HG03103 (cell line): ENCODE results near the gene CCDC188.

Source experiments
- ATAC-seq: cut with Tn5 transposase; IDR thresholded peaks from one replicate; pipeline ENCODE4 v1.9.1; 2021; ENCODE audit warnings: low read depth; ENCODE audit not compliant: unreplicated experiment

CCDC188 gene

GRCh38 chr22:20137113-20137512 lies 13.7 kb downstream of the CCDC188 start:
- no peak for ATAC-seq

DNA sequence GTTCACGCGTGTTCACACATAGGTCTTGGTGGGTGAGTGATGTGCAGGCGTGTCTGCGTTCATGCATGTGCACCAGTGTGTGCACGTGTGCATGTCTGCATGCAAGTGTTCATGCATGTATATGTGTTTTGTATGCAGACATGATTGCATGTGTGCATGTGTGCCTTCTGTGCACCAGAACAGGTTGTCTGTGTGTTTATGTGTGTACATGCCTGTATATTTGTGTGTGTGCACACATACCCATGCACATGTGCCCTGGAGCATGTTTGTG lies 14.3 kb downstream of the CCDC188 start:
- ATAC-seq, result no peak

DNA sequence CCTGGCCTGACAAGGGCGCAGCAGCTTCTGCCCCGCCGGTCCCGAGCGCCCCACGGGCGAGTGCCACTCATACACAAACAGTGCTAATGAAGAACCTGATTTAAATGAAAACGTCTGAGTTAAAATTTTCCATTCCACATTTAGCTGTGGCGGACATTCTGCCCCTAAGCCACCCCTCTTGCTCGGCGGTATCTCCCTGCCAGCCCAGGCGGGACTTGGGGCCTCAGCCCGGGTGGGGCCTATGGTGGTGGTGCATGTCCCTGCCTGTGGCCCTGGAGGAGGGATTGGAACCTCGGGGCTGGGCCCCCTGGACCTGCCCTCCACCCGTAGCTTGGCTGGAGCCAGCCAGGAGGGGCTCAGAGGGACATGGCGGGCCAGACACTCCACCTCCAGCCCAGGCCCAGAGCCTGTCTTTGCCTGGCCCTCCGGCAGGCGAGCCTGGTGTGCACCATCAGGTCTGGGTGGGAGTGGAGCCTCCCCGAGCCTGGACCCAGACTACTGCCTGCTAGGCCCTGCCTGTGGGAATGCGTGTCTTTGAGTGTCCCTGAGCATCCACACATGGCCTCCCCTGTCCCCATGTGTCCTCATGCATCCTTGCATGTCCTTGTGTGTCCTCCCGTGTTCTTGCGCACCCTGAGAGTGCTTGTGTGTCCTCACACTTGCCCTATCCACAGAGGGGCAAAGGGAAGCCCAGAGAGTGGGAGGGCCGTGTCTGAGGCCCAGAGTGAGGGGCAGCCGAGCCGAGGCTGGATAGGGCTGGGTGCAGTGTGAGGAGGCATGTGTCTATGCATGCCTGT lies 14.9 kb downstream of the CCDC188 start:
- no peak for ATAC-seq

GRCh38 chr22:20135265-20135664 lies 15.6 kb downstream of the CCDC188 start:
- no peak for ATAC-seq

DNA sequence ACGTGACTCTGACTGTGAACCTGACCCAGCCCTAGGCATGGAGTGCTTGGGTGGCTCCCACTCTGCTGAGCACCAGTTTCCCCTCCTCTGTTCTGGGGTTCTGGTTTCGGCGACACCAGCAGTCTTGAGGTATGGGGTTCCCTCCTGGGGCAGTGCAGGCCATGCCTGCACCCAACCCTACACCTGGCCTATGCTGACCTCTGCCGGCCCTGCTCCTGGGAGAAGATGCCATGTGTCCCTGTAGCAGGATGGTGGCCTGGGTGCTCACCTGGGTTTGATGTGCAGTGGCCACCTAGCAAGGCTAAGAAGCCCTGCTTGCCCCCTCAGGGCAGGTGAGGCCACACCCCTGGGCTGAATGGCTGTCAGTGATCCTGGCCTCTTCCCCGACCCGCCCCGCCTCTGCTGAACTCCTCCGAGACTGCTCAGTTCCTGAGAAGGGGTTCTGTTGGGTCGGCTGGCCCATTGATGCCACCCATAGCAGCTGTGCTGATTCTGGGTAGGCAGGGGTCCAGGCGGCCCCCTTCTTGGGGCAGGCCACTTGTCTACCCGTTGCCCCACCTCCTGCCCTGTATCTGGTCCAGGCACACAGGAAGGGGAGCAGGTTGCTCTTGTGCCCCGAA lies 16.8 kb downstream of the CCDC188 start:
- ATAC-seq, result no peak

- no peak for ATAC-seq
Observed at GRCh38 chr22:20132686-20133246, 18.1 kb downstream of the CCDC188 start.

GRCh38 chr22:20131859-20132685 lies 18.8 kb downstream of the CCDC188 start:
- no peak for ATAC-seq

DNA sequence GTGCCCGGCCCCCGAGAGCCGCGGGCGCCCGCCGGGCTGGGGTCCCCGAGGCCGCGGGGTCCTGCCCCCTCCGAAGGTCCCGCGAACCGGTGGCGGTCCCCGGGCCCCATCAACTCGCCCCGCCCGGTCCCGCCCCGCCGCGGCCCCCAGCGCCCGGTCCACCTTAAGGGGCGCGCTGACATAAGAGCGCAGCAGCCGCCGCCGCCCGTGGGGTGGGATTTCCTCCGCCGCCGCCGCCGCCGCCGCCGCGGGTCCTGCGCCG lies 19.3 kb downstream of the CCDC188 start, which contains the start of gene ZDHHC8:
Gene ZDHHC8, plus strand, starts transcription at position 208 of the 262 bp plus-strand sequence. CDS start 144 bp downstream, outside the sequence.
- no peak for ATAC-seq

DNA sequence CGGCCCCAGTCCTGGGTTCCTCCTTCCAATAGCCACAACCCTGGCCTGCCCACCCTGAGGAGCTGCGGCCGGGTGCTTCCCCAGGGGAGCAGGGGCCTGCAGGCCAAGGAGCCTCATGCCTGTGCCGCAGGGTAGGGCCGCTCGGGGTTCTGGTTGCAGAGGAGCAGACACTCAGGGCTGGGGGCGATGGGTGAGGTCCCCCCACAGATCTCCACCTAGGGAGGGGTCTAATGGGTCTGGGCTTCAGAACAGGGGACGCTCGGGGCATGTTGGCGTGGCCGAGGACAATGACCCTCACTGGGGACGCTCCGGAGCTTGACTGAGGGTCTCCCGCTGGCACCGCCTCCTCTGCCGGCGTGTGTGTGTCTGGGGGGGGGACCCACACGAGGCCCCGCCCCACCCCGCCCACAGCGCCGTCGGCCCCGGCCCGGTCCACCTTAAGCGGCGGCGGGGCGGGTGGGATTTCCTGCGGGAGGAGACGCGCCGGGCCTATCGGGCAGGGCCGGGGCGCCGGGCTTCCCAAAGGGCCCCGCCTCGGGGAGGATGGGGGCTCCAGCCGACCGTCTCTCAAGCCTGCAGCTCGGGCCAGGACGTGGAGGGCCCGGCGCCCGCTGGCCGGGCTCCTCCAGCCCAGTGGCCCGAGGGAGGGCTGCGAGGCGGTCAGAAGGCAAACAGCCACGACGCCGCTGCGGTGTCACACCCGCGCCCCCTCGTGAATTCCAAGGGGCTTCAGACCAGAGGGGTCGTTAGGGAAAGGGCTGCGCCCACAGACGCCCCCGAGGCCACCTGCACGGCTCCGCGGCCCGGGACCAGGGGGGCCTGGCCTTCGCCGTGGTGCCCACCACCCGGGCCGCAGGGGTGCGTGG lies 19.9 kb downstream of the CCDC188 start:
- no peak for ATAC-seq

DNA sequence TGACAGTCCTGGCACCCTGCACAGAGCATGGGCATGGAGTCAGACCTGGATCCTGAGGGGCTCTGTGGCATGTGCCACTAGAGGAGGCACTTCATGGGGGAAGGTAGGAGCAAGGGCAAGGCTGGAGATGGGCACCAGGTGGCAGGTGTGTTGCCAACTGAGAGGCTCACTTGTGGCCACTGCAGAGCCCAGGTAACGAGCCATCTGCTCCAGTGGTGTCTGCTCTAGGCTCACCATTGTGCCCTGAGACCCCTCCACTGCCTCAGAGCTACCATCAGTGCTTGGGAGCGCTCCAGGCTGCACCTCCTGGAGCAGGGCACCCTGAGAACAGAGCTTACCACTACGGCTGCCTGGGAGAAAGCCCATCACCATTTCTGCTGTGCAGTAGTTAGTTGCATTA lies 20.5 kb downstream of the CCDC188 start:
- no peak for ATAC-seq

GRCh38 chr22:20129747-20130014 lies 21.2 kb downstream of the CCDC188 start:
- no peak for ATAC-seq

GRCh38 chr22:20128902-20129746 lies 21.7 kb downstream of the CCDC188 start:
- ATAC-seq, result no peak

GRCh38 chr22:20128619-20128901 lies 22.3 kb downstream of the CCDC188 start:
- ATAC-seq, result no peak

DNA sequence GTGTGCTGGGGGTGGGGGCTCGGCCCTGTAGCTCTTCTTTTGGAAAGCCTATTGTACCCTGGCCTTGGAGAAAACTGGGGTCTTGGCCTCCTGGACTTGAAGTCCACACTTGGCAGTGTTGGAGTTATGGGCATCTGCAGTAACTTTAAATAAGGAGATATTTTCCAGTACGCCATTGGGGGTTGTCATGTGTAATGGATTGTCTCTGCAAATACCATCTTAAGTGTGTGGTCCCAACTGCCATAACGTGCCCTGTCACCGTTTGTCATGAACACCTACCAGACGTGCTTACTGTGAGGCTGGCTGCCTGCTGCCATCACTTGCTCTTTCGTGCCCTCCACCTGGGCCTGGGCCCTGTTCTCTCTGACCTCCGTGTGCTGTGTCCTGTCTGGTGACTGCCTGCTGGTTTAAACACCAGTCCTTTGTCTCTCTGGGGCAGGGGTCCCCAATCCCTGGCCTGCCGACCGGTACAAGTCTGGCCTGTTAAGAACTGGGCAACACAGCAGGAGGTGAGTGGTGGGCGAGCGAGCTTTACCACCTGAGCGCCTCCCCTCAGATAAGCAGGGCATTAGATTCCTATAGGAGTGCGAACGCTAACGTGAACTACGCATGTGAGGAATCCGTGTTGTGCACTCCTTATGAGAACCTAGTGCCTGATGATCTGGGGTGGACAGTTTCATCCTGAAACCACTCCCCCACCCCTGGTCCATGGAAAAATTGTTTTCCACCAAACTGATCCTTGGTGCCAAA lies 22.8 kb downstream of the CCDC188 start:
- no peak for ATAC-seq

- ATAC-seq, result no peak
Observed at GRCh38 chr22:20127318-20127868, 23.5 kb downstream of the CCDC188 start.

GRCh38 chr22:20126284-20127029 lies 24.4 kb downstream of the CCDC188 start:
- no peak for ATAC-seq

GRCh38 chr22:20125201-20126174 lies 25.4 kb downstream of the CCDC188 start:
- ATAC-seq, result no peak
